T-helper 17 cell (primary cell): ENCODE data around the gene RRAGD. TPM values are rescaled to one million over a fixed set of nuclear protein-coding genes. Genes with fewer than 3 reads are reported as not detected.

Source experiments
- ATAC-seq: fragments of 150-1000 bp; cut with Tn5 transposase; 2 replicates; pipeline ENCODE4 v1.10.0; 2021; ENCODE audit warnings: mild to moderate bottlenecking, moderate library complexity
- DNase-seq, 3 donors: peaks; one replicate each; pipeline versions ENCODE4 v3.0.0 to v3.0.0-alpha.2; 2020 to 2021
- H3K9me3 ChIP-seq: one replicate; pipeline ENCODE4 v1.7.0; 2013; ENCODE audit warnings: low read length, mild to moderate bottlenecking; ENCODE audit not compliant: control insufficient read depth, poor library complexity, severe bottlenecking
- H3K27ac Mint-ChIP-seq: one replicate; pipeline ENCODE4 v1.8.0; 2022; ENCODE audit warnings: mild to moderate bottlenecking, moderate library complexity, mixed read lengths
- H3K27me3 Mint-ChIP-seq: one replicate; pipeline ENCODE4 v1.8.0; 2022; ENCODE audit warnings: mixed read lengths
- H3K36me3 Mint-ChIP-seq: one replicate; pipeline ENCODE4 v1.8.0; 2022; ENCODE audit warnings: low read depth, mixed read lengths
- H3K4me1 Mint-ChIP-seq: one replicate; pipeline ENCODE4 v1.8.0; 2022; ENCODE audit warnings: mild to moderate bottlenecking, mixed read lengths
- H3K4me3 Mint-ChIP-seq: one replicate; pipeline ENCODE4 v1.8.0; 2022; ENCODE audit warnings: mild to moderate bottlenecking, moderate library complexity, mixed read lengths
- total RNA-seq, 4 donors: library from RNA in 2 of 4; stranded (reverse) in 2 of 4; gene quantifications; one replicate each; pipeline ENCODE4 v1.2.3 and lab custom pipeline; 2022 to 2026

The RRAGD gene
- total RNA-seq, 2 donors from 2014 or later, result 7.8 to 8.9 TPM

DNA sequence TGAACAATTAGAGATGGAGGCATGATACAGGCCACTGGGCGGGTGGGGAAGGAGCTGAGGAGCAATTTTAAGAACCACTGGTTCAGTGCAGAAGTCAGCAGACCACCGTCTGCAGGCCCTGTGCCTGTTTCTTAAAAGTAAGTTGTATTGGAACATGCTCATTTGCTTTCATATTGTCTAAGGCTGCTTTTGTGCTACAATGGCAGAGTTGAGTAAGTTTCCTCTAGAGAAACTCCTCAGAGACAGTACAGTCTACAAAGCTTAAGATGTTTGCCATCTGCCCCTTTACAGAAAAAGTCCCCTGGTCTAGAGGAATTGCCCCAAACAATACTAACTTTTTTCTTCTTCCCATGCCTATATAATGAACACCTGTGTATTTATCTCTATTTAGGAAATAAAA is 31.0 kb downstream of the RRAGD start:
- peaks cover 5% of the 10 kb centered on the region for H3K4me1 Mint-ChIP-seq
- DNase-seq (no peak), ATAC-seq (no peak)
- no peaks in the 10 kb centered on the region for H3K9me3 ChIP-seq
- no peaks in the 10 kb centered on the region for H3K27me3 Mint-ChIP-seq
- no peak overlapping the region for H3K27ac Mint-ChIP-seq
- no peak overlapping the region for H3K4me3 Mint-ChIP-seq
- H3K36me3 Mint-ChIP-seq, result no peaks in the 10 kb centered on the region

DNA sequence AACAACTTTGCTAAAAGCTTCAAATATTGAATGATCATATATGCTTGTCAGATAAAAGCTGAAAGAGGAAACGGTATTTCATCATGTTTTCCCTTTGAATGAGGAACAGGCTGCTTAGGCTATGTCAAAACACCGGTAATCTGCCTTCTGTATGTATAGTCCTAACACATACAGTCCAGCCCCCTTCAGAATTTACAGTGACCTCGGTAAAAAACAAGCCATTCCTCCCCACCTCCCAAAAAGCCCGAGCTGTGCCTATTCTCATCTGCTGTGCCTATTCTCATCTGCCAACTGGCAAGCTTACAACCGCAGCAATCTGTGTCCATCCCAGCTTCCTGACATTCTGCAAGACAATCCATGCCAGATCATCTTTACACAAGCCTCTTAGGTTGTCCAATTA is 32.8 kb downstream of the RRAGD start:
- no peak overlapping the region for H3K4me3 Mint-ChIP-seq
- DNase-seq, result no peak
- ATAC-seq, result no peak
- H3K36me3 Mint-ChIP-seq, result no peaks in the 10 kb centered on the region
- H3K9me3 ChIP-seq, result no peaks in the 10 kb centered on the region
- peak overlapping the region; percentile 9 for H3K27ac Mint-ChIP-seq
- peaks cover 10% of the 10 kb centered on the region for H3K4me1 Mint-ChIP-seq
- H3K27me3 Mint-ChIP-seq, result no peaks in the 10 kb centered on the region

GRCh38 chr6:89378628-89379027 is 33.4 kb downstream of the RRAGD start:
- peaks cover 10% of the 10 kb centered on the region for H3K4me1 Mint-ChIP-seq
- no peaks in the 10 kb centered on the region for H3K9me3 ChIP-seq
- peak overlapping the region; percentile 9 for H3K27ac Mint-ChIP-seq
- H3K4me3 Mint-ChIP-seq, result no peak overlapping the region
- DNase-seq (no peak), ATAC-seq (no peak)
- no peaks in the 10 kb centered on the region for H3K36me3 Mint-ChIP-seq
- no peaks in the 10 kb centered on the region for H3K27me3 Mint-ChIP-seq

DNA sequence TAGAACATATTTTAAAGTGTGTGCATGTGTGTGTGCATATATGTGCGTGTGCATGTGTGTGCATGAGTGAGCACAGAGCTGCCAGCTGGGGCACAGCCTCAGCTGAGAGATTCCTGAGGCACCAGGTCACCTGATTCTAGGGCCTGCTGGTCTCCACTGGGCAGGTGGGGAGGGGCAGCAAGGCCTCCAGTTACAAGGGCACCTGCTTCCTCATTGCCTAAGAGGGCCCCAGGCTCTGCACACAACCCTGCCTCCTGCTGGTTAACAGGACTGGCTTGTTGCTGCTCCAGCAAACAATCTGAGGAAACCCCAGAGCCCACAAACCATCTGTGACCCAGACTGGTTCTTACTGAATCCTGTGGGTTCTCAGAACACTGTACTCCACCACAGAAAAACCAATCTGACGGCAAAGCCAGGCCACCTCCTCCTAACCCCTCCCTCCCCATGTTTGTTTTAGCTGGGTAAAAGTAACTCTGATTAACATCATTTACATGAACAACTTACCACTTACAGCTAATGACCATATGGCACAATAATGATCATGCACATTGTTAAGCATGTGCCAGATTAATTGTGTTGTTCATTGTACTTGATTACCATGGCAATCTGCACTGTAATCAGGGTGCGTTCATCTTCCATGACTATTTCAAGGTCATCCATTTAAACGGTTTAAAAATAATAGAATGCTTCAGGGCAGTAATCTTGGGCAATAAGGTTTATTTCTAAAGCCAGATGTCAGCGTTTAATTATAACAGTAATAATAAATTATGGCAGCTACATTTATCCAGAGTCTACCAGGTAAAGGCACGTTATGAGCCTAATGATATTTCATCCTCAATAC is 36.4 kb downstream of the RRAGD start:
- H3K9me3 ChIP-seq, result no peaks in the 10 kb centered on the region
- ATAC-seq (peak; percentile 93), DNase-seq (peak; percentile 15 to 62 (median 59))
- no peak overlapping the region for H3K4me3 Mint-ChIP-seq
- H3K4me1 Mint-ChIP-seq, result peaks cover 9% of the 10 kb centered on the region
- H3K36me3 Mint-ChIP-seq, result no peaks in the 10 kb centered on the region
- no peaks in the 10 kb centered on the region for H3K27me3 Mint-ChIP-seq
- peak overlapping the region; percentile 53 for H3K27ac Mint-ChIP-seq

- ATAC-seq (no peak), DNase-seq (no peak)
- H3K4me3 Mint-ChIP-seq, result no peak overlapping the region
These were observed 39.6 kb downstream of the RRAGD start for GRCh38 chr6:89372506-89372901.

GRCh38 chr6:89371849-89372505 is 40.1 kb downstream of the RRAGD start:
- DNase-seq (peak; percentile 55 to 78 (median 62)), ATAC-seq (peak; percentile 67)
- Mint-ChIP-seq H3K27ac (peak overlapping the region; percentile 82), H3K27me3 (no peaks in the 10 kb centered on the region), H3K4me3 (no peak overlapping the region), H3K4me1 (peaks cover 9% of the 10 kb centered on the region), H3K36me3 (no peaks in the 10 kb centered on the region)
- H3K9me3 ChIP-seq, result no peaks in the 10 kb centered on the region

More at GRCh38 chr6:89372506-89372901, 39.6 kb downstream of the RRAGD start:
- H3K9me3 ChIP-seq, result no peaks in the 10 kb centered on the region
- Mint-ChIP-seq H3K27me3 (no peaks in the 10 kb centered on the region), H3K4me1 (peaks cover 9% of the 10 kb centered on the region), H3K27ac (peak overlapping the region; percentile 82), H3K36me3 (no peaks in the 10 kb centered on the region)

- H3K4me3 Mint-ChIP-seq, result no peak overlapping the region
- H3K27ac Mint-ChIP-seq, result no peak overlapping the region
- H3K9me3 ChIP-seq, result no peaks in the 10 kb centered on the region
- H3K4me1 Mint-ChIP-seq, result peaks cover 12% of the 10 kb centered on the region
- DNase-seq, result no peak
- H3K36me3 Mint-ChIP-seq, result no peaks in the 10 kb centered on the region
- no peaks in the 10 kb centered on the region for H3K27me3 Mint-ChIP-seq
- ATAC-seq, result no peak
These were observed 43.1 kb downstream of the RRAGD start for GRCh38 chr6:89368999-89369398.

- DNase-seq, result peak; percentile 20 to 57 (median 25)
- no peak overlapping the region for H3K27ac Mint-ChIP-seq
- no peaks in the 10 kb centered on the region for H3K27me3 Mint-ChIP-seq
- ATAC-seq, result peak; percentile 33
- no peaks in the 10 kb centered on the region for H3K36me3 Mint-ChIP-seq
- H3K9me3 ChIP-seq, result no peaks in the 10 kb centered on the region
- no peak overlapping the region for H3K4me3 Mint-ChIP-seq
- peaks cover 14% of the 10 kb centered on the region for H3K4me1 Mint-ChIP-seq
These were observed 44.0 kb downstream of the RRAGD start for GRCh38 chr6:89368107-89368506.

GRCh38 chr6:89364586-89364985 is 47.5 kb downstream of the RRAGD start:
- ATAC-seq, result peak; percentile 40
- H3K9me3 ChIP-seq, result no peaks in the 10 kb centered on the region
- no peak overlapping the region for H3K27ac Mint-ChIP-seq
- peaks cover 17% of the 10 kb centered on the region for H3K4me1 Mint-ChIP-seq
- H3K27me3 Mint-ChIP-seq, result no peaks in the 10 kb centered on the region
- no peak for DNase-seq
- H3K4me3 Mint-ChIP-seq, result no peak overlapping the region
- no peaks in the 10 kb centered on the region for H3K36me3 Mint-ChIP-seq

DNA sequence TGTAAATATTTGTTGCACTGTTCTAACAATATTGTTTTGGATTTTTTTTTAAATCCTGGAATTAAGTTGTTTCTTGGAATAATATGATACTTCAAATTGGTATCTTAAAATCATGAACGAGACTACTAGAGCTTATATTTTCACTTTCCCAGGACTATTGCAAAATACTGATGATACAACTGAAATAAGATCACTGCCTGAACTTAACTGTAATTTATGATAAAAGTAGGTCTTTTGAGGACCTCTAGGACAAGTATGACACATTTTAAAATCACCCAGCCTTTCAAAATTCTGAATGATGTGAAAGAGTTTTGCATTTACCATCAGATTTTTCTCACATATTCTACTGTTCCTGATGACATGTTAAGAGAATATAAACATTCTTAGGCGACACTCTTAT is 50.9 kb downstream of the RRAGD start:
- Mint-ChIP-seq H3K36me3 (no peaks in the 10 kb centered on the region), H3K4me1 (peaks cover 23% of the 10 kb centered on the region), H3K27ac (no peak overlapping the region)

GRCh38 chr6:89360415-89360999 is 51.6 kb downstream of the RRAGD start:
- Mint-ChIP-seq H3K36me3 (no peaks in the 10 kb centered on the region), H3K27ac (no peak overlapping the region), H3K27me3 (no peaks in the 10 kb centered on the region), H3K4me1 (peaks cover 20% of the 10 kb centered on the region), H3K4me3 (no peak overlapping the region)
- DNase-seq (no peak), ATAC-seq (peak; percentile 47)
- no peaks in the 10 kb centered on the region for H3K9me3 ChIP-seq

More for the DNA sequence above, 50.9 kb downstream of the RRAGD start:
- H3K9me3 ChIP-seq, result no peaks in the 10 kb centered on the region
- ATAC-seq (no peak), DNase-seq (no peak)
- Mint-ChIP-seq H3K4me3 (no peak overlapping the region), H3K27me3 (no peaks in the 10 kb centered on the region)

DNA sequence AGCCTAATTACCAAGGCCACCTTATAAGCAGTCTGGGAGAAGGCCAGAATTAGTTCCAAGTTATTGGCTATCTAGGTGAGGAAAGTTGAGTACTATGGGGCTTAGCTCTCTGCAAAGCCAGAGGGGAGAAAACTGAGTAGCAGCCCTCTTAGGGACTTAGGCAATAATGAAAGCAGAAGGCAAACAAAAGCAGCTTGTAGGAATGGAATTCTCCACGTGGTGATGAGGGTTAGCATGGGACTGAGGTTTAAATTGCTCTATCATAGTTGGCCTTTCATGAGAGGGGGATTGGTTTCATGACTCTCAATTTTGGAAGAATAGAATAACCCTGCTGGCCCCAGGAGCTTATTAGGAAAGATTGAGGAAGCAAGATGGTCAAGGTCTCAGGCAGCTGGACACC is 52.5 kb downstream of the RRAGD start:
- DNase-seq (no peak), ATAC-seq (no peak)
- no peaks in the 10 kb centered on the region for H3K9me3 ChIP-seq
- H3K4me1 Mint-ChIP-seq, result peaks cover 20% of the 10 kb centered on the region
- no peaks in the 10 kb centered on the region for H3K27me3 Mint-ChIP-seq
- H3K27ac Mint-ChIP-seq, result no peak overlapping the region
- no peak overlapping the region for H3K4me3 Mint-ChIP-seq
- no peaks in the 10 kb centered on the region for H3K36me3 Mint-ChIP-seq

DNA sequence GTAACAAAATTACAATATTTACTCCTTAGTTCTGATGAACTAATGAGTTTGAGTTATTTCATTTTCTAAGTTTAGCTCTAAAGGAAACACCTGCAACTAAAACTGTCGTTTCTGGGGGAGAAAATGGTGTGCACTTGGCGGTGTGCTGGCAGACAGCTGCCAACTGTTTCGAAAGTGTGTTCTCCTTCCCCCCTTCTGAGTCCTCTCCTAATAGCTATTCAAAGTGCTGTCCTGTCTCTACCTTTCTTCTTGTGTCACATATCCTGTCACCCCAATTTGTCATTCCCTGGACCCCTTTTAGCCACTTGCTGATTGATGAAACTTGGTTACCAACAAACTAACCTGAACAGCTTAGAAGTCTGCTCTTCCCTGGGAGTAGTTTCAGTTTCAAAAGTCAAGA is 54.7 kb downstream of the RRAGD start:
- Mint-ChIP-seq H3K36me3 (no peaks in the 10 kb centered on the region), H3K27me3 (no peaks in the 10 kb centered on the region), H3K27ac (peak overlapping the region; percentile 86), H3K4me3 (peak overlapping the region; percentile 92), H3K4me1 (peaks cover 24% of the 10 kb centered on the region)
- ATAC-seq, result no peak
- no peaks in the 10 kb centered on the region for H3K9me3 ChIP-seq
- no peak for DNase-seq
